CD4-positive, alpha-beta T cell treated with Interferon alpha-2 for 1 hour (primary cell): Measurements from ENCODE around the gene DEFB121.

Experiments
- DNase-seq, 2 donors: peaks; one replicate each; pipeline ENCODE4 v3.0.0-alpha.2; 2020 to 2022

Gene DEFB121

GRCh38 chr20:31355981-31356380 is 50.0 kb downstream of the DEFB121 start:
- no peak for DNase-seq
